RKO (cell line): ENCODE measurements around the gene IMMP2L.

Experiments used
- DNase-seq: peaks from one replicate; pipeline ENCODE4 v3.0.0-alpha.2; 2016; ENCODE audit warnings: low spot score

Gene IMMP2L

GRCh38 chr7:111556977-111557376 is 5.3 kb downstream of the IMMP2L start:
- no peak for DNase-seq

- no peak for DNase-seq
Observed at GRCh38 chr7:111554086-111554485, 8.2 kb downstream of the IMMP2L start.

GRCh38 chr7:111541067-111541466 is 21.2 kb downstream of the IMMP2L start:
- no peak for DNase-seq

- DNase-seq = no peak
Observed at GRCh38 chr7:111540199-111540815, 22.0 kb downstream of the IMMP2L start.

GRCh38 chr7:111537134-111537533 is 25.2 kb downstream of the IMMP2L start:
- DNase-seq = no peak

GRCh38 chr7:111535142-111535870 is 27.0 kb downstream of the IMMP2L start:
- DNase-seq = no peak

- no peak for DNase-seq
Observed at GRCh38 chr7:111532625-111533024, 29.7 kb downstream of the IMMP2L start.

- no peak for DNase-seq
Observed at GRCh38 chr7:111531993-111532392, 30.3 kb downstream of the IMMP2L start.

GRCh38 chr7:111530356-111530668 is 32.0 kb downstream of the IMMP2L start:
- no peak for DNase-seq

GRCh38 chr7:111529507-111530355 is 32.6 kb downstream of the IMMP2L start:
- no peak for DNase-seq

- no peak for DNase-seq
Observed at GRCh38 chr7:111528331-111528730, 34.0 kb downstream of the IMMP2L start.

GRCh38 chr7:111527545-111527944 is 34.7 kb downstream of the IMMP2L start:
- DNase-seq = no peak

- DNase-seq = no peak
Observed at GRCh38 chr7:111525100-111525499, 37.2 kb downstream of the IMMP2L start.

- no peak for DNase-seq
Observed at GRCh38 chr7:111521660-111522059, 40.6 kb downstream of the IMMP2L start.

- DNase-seq = no peak
Observed at GRCh38 chr7:111518264-111518663, 44.0 kb downstream of the IMMP2L start.

- no peak for DNase-seq
Observed at GRCh38 chr7:111517549-111517951, 44.7 kb downstream of the IMMP2L start.

GRCh38 chr7:111516612-111517011 is 45.7 kb downstream of the IMMP2L start:
- DNase-seq = no peak

GRCh38 chr7:111513566-111513965 is 48.7 kb downstream of the IMMP2L start:
- DNase-seq = no peak

GRCh38 chr7:111511845-111512244 is 50.4 kb downstream of the IMMP2L start:
- DNase-seq = no peak

- DNase-seq = no peak
Observed at GRCh38 chr7:111510584-111511378, 51.5 kb downstream of the IMMP2L start.

- DNase-seq = no peak
Observed at GRCh38 chr7:111510062-111510461, 52.2 kb downstream of the IMMP2L start.

GRCh38 chr7:111509288-111509687 is 53.0 kb downstream of the IMMP2L start:
- no peak for DNase-seq
